Caki2 (cell line): ENCODE results near the gene FBXO15. TPM values are rescaled to one million over a fixed set of nuclear protein-coding genes. Genes with fewer than 3 reads are reported as not detected.
A peak's percentile ranks its signal among the peaks of the same experiment; 100 is the strongest.

Experiments
- DNase-seq: peaks from one replicate; pipeline ENCODE4 v3.0.0-alpha.2; 2015; ENCODE audit warnings: low read depth
- in situ Hi-C: cut with HindIII; loops from 2 replicates; pipeline ENCODE4 v1.10.0; 2016; ENCODE audit warnings: low sequenced_read_pairs, low pct_unique_long_range_greater_than_20kb, mixed read lengths
- total RNA-seq: library from RNA; depleted of rRNA; stranded (reverse); fragments of >200 nt; shearing (Covaris generic); gene quantifications from 2 replicates; pipeline ENCODE4 v1.2.3, GENCODE V29; 2014; ENCODE audit warnings: low replicate concordance

Gene FBXO15
- total RNA-seq, 1 experiment from 2014 or later: 0.10 TPM

DNA sequence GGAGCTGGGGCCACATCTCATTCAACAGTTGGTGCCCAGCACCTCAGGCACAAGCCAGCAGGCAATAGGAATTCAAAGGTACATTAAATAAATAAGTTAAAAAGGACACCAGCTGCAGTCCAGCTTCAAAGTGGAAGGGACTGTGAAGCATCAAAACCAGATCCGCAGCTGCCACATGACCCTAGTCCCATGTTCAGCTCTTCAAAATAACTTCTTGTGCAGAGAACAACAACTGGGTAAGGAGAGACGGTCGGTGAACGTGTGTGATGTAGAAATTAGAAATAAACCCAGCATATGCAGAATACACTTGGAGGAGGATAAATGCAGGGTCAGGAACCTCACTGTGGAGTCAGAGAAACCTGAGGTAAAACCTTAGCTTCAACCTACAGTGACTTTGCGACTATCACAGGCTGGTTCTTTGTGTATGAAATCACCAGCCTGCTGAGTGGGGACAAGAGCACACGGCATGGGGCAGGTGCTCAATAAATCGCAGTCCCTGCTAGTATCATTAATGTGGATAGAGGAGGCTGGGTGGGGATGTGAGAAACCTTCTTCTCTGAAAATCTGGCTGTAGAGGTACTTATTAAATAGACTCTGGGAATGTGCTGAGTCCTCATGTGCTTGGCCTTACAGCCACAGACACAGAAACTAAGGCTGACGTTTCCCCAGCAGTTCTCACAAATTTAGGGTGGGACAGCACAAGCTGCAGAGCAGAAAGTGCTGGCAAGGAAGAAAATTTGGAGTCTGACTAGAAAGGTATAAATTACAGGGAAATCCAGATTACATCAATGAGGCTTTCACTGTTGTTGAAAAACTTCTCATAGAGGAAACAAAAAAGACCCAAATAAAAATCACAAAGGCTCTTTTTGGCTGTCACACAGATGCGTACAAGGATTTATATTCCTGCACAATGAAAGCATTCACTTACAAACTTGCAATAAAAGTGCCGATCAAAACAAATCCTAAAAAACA lies 20.7 kb downstream of the FBXO15 start:
- in situ Hi-C loops: no loop called here
- DNase-seq: no peak

GRCh38 chr18:74124642-74125041 lies 23.0 kb downstream of the FBXO15 start:
- in situ Hi-C loops: no loop called here
- DNase-seq: no peak

GRCh38 chr18:74123200-74123599 lies 24.4 kb downstream of the FBXO15 start:
- DNase-seq: no peak
- in situ Hi-C loops: no loop called here

- no peak for DNase-seq
- in situ Hi-C loops: no loop called here
Observed at GRCh38 chr18:74116633-74117554, 30.7 kb downstream of the FBXO15 start.

GRCh38 chr18:74115046-74115445 lies 32.6 kb downstream of the FBXO15 start:
- in situ Hi-C loops: no loop called here
- DNase-seq: no peak

DNA sequence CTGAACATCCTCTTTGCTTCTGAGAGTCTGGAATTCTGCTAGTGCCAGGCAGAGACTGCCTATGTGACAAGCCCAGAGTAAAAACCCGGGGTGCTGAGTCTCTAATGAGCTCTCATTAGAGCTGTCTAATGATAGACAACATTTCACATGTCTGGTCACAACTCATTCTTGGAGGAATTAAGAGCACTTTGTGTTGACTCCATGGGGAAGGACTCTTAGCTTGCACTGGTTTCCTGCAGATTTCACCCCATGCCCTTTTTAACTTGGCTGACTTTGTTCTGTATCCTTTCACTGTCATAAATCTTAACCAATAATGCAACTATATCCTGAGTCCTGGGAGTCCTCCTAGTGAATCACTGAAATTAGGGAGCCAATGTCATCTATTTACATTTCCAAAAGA lies 33.5 kb downstream of the FBXO15 start:
- in situ Hi-C loops: no loop called here
- no peak for DNase-seq

GRCh38 chr18:74113711-74114110 lies 33.9 kb downstream of the FBXO15 start:
- in situ Hi-C loops: no loop called here
- DNase-seq: no peak

DNA sequence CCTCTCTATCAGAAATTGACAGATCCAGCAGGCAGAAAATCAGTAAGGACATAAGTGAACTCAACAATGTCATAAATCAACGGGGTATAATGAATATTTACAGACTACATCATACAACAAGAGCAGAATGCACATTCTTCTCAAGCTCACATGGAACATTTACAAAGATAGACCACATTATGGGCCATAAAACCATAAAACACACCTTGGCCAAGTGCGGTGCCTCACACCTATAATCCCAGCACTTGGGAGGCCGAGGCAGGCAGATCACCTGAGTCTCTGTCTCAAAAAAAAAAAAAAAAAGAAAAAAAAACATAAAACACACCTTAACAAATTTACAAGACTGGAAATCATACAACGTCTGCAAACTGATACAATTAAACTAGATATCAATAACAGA lies 36.7 kb downstream of the FBXO15 start:
- in situ Hi-C loops: no loop called here
- DNase-seq: no peak

DNA sequence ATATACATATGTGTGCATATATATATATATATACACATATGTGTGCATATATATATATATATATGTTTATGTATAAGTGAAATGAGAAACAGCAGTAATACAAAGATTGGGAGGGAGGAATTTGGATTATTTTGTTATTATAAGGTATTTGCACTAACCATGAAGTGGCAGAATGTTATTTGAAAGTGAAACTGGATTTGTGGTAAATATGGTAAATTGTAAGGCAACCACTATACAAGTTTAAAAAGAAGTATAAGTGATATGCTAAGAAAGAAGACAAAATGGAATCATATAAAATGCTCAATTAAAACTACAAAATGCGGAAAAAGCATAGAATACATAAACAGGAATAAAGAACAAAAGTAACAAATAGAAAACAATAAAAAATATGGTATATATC lies 37.5 kb downstream of the FBXO15 start:
- no peak for DNase-seq
- in situ Hi-C loops: no loop called here

- in situ Hi-C loops: no loop called here
Observed at GRCh38 chr18:74108460-74108859, 39.2 kb downstream of the FBXO15 start.

GRCh38 chr18:74097803-74098202 lies 49.8 kb downstream of the FBXO15 start:
- in situ Hi-C loops: no loop called here
- no peak for DNase-seq

More at GRCh38 chr18:74108460-74108859, 39.2 kb downstream of the FBXO15 start:
- DNase-seq: no peak

- DNase-seq: no peak
- in situ Hi-C loops: no loop called here
Observed at GRCh38 chr18:74092922-74093321, 54.7 kb downstream of the FBXO15 start.

DNA sequence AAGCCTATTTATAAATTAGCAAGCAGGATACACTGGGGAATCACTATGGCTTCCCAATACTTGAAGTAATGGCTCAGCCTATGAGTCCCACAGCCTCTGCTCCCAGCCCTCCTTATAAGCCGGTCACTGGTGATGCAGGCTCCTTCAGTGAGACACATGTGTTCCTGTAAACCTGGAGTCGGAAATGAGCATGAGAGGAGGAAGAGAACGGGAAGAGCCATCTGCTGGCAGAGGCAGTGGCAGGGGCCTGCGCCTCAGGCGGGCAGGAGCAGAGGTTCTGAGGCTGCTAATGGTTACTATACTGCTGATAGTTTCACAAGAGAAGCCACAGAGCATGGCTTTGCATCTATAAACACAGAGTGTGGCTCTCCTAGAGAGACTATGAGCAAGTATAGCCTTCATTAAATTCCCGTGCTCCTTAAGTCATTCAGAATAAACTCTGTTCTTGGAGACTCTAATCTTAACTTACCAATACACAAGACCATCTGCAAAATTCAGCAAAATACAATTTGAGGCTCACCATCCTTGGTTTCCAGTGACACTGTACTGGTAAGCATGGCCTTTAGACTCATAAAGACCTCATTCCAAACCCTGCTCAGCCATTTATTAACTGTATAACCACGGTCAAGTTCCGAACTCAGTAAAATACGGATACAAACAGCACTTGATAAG lies 63.3 kb downstream of the FBXO15 start:
- no peak for DNase-seq
- in situ Hi-C loops: no loop called here

DNA sequence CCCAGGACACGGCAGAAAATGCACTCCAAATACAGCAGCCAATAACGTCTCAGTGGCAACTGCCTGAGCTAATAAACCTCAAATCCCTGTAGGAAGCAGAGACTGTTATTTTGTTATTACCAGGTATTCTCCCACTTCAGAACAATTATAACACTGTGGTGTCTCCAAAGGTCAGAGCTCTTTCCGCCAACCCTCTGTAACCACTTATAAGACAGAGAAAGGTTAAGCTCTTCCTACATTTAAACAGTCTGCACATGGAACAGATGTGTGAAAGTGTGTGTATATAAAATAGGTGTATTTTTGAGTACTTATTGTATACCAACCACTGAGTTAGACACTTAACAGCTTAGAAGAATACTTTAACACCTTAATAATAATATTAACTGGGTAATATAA lies 64.1 kb downstream of the FBXO15 start:
- in situ Hi-C loops: no loop called here
- no peak for DNase-seq

- no peak for DNase-seq
- in situ Hi-C loops: no loop called here
Observed at GRCh38 chr18:74082742-74083556, 64.7 kb downstream of the FBXO15 start.

- DNase-seq: peak; percentile 3
- in situ Hi-C loops: no loop called here
Observed at GRCh38 chr18:74081966-74082741, 65.5 kb downstream of the FBXO15 start.

GRCh38 chr18:74078257-74078656 lies 69.4 kb downstream of the FBXO15 start:
- no peak for DNase-seq
- in situ Hi-C loops: no loop called here
